Left lobe of liver (tissue), 2 donors: ENCODE data around the gene SYCP2. TPM values are rescaled to one million over a fixed set of nuclear protein-coding genes. Genes with fewer than 3 reads are reported as not detected.
A peak's percentile ranks its signal among the peaks of the same experiment; 100 is the strongest.

ENCODE experiments used
- ATAC-seq: fragments of 200-7000 bp; cut with Tn5 transposase; one replicate; pipeline ENCODE4 v1.9.1; 2020; ENCODE audit warnings: mild to moderate bottlenecking, moderate library complexity
- DNase-seq: peaks from one replicate; pipeline ENCODE4 v3.0.0-alpha.2; 2020; ENCODE audit warnings: low spot score
- total RNA-seq: library from RNA; stranded (reverse); gene quantifications from one replicate; pipeline ENCODE4 v1.2.1, GENCODE V29; 2021
- donor health status: DM: no; HTN: no; CAD: no; lungs with moderate emphysema.
- donor health status: DM: no; HTN: yes; CAD: no.

The SYCP2 gene
- total RNA-seq, 1 donor from 2014 or later = 0.35 TPM

- peak; percentile 18 for DNase-seq
- ATAC-seq = no peak
Measured at GRCh38 chr20:59824711-59825562, 108.5 kb downstream of the SYCP2 start.

GRCh38 chr20:59823491-59824259 is 109.8 kb downstream of the SYCP2 start:
- ATAC-seq = no peak

GRCh38 chr20:59823030-59823423 is 110.4 kb downstream of the SYCP2 start:
- no peak for ATAC-seq
- no peak for DNase-seq

More at GRCh38 chr20:59823491-59824259, 109.8 kb downstream of the SYCP2 start:
- DNase-seq = no peak

GRCh38 chr20:59822291-59823029 is 111.0 kb downstream of the SYCP2 start:
- DNase-seq (no peak), ATAC-seq (no peak)

- DNase-seq = no peak
- no peak for ATAC-seq
Measured at GRCh38 chr20:59821788-59822187, 111.6 kb downstream of the SYCP2 start.

- ATAC-seq = no peak
- no peak for DNase-seq
Measured at GRCh38 chr20:59821201-59821600, 112.2 kb downstream of the SYCP2 start.

GRCh38 chr20:59820204-59821041 is 113.0 kb downstream of the SYCP2 start:
- DNase-seq (no peak), ATAC-seq (no peak)

GRCh38 chr20:59819496-59820203 is 113.8 kb downstream of the SYCP2 start:
- no peak for ATAC-seq
- peak; percentile 19 for DNase-seq

GRCh38 chr20:59818911-59819310 is 114.5 kb downstream of the SYCP2 start:
- no peak for ATAC-seq

GRCh38 chr20:59817846-59818615 is 115.4 kb downstream of the SYCP2 start:
- ATAC-seq = no peak
- DNase-seq = no peak

More at GRCh38 chr20:59818911-59819310, 114.5 kb downstream of the SYCP2 start:
- peak; percentile 22 for DNase-seq

- no peak for ATAC-seq
- no peak for DNase-seq
Measured at GRCh38 chr20:59817406-59817805, 116.0 kb downstream of the SYCP2 start.

- ATAC-seq (no peak), DNase-seq (peak; percentile 22)
Measured at GRCh38 chr20:59816146-59816738, 117.2 kb downstream of the SYCP2 start.

GRCh38 chr20:59814840-59815340 is 118.5 kb downstream of the SYCP2 start:
- DNase-seq (no peak), ATAC-seq (no peak)

- DNase-seq = peak; percentile 24
- ATAC-seq = no peak
Measured at GRCh38 chr20:59813948-59814839, 119.2 kb downstream of the SYCP2 start.
